Measurements from ENCODE around the gene CCIN. TPM values are rescaled to one million over a fixed set of nuclear protein-coding genes. Genes with fewer than 3 reads are reported as not detected.

The CCIN gene
- total RNA-seq, 2 experiments from 2014 or later = 0.14 to 0.26 TPM

DNA sequence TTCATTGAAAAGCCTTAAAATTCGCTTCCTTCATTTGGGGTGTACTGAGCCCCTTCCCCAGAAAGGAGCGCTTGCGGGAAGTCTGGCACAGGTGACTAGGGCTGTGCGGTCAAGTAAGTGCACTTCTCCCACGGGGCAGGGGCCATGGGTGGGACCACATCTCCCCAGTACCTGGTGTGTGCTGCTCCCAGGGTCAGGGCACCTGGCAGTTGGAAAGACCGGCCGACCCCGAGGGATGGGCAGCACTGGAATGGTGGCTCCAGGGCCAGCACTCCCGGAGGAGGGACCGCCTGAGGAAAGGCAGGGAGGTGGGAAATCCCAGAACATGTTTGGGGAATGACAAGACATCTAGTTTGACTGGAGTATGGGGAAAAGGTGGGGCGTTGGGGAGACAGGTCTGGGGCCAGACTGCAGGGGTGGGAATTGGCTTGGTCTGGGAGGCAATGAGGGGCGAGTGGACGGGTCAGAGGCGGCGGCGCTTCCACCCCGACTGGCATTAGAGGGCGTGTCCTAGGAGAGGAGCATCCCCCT is 33.4 kb upstream of the CCIN start:
- Mint-ChIP-seq H3K27ac (peak overlapping the region; percentile 67), H3K4me1 (peaks cover 44% of the 10 kb centered on the region), H3K36me3 (peaks cover 7% of the 10 kb centered on the region), H3K27me3 (peaks cover 32% of the 10 kb centered on the region), H3K9me3 (no peaks in the 10 kb centered on the region), H3K4me3 (peak overlapping the region; percentile 84)
- POLR2A ChIA-PET = interaction anchor here (0.6 to 2.2 kb wide), 9 partner anchors 12 to 140 kb away, joined by 3 to 24 read pairs (median 5); partner anchors contain the start of gene CLTA
- ATAC-seq (ENCODE audit: low read depth) (no peak), DNase-seq (no peak)

DNA sequence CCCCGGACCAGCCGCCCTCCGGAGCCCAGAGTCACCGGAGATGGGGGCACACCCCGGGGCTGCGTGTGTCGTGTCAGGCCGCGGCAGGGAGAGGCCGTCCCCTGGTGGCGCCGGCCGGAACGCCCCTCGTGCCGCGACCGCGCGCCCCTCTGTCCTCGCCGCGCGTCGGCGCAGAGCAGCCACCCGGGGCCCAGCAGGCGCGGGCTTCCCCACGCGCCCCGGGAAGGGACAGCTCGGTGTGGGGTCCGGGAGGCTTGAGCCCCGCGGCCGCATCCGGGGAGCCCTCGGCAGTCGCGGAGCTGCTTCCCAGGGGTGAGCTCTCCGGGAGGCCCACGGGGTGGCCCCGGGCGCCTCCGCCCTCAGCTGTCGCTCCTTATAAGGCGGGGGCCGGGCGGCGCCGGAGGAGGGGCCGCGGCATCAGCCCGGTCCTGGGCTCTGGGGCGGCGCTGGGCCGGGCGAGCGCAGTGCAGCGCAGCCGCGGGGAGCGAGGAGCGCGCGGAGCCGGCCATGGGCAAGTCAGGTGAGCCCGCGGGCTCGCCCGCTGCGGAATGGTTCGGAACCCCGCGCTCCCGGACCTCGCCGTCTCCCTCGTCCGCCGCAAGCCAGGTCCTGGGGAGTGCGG is 32.8 kb upstream of the CCIN start, which contains the start of gene GLIPR2:
GLIPR2 (plus strand) TSS at position 462 of the 622 bp plus-strand sequence; CDS start at position 508, 46 bp downstream.
- peaks cover 7% of the 10 kb centered on the region for H3K36me3 Mint-ChIP-seq
- POLR2A ChIA-PET = interaction anchor here (0.6 to 2.2 kb wide), 10 partner anchors 12 to 140 kb away, joined by 3 to 24 read pairs (median 4); partner anchors contain the start of gene CLTA
- peak; percentile 97 for ATAC-seq (ENCODE audit: low read depth)

DNA sequence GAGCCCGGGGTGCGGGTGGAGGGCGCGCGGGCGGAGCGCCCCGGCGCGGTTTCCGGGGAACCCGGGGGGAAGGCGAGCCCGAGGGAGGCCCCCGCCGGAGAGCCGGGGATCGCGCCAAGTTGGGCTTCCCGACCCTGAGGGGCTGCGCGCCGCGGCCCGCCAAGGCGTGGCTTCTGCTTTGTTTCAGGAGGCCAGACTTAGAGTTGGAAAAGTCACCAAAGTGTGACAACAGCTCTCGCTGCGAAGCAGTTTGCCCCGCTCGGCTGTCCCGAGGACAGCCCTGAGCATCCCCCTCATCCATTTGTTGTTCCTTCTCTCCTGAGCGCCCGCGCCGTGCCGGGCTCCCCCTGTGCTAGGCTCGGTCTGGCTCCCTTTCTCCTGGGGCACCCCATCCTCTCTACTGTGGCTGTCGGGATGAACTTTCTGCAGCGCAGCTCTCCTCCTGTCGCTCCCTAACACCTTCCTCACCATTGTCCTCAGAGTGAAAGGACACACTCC is 32.2 kb upstream of the CCIN start:
- DNase-seq (no peak), ATAC-seq (ENCODE audit: low read depth) (peak; percentile 36)
- Mint-ChIP-seq H3K27ac (peak overlapping the region; percentile 72), H3K27me3 (peaks cover 27% of the 10 kb centered on the region), H3K4me3 (peak overlapping the region; percentile 96), H3K9me3 (no peaks in the 10 kb centered on the region), H3K4me1 (peaks cover 54% of the 10 kb centered on the region), H3K36me3 (peaks cover 7% of the 10 kb centered on the region)
- POLR2A ChIA-PET = interaction anchor here (0.8 to 2.2 kb wide), 10 partner anchors 10 to 141 kb away, joined by 3 to 24 read pairs (median 4); partner anchors contain the start of gene CLTA

More for the DNA sequence above, 32.8 kb upstream of the CCIN start, which contains the start of gene GLIPR2:
- Mint-ChIP-seq H3K4me3 (peak within 1 kb of the TSS; percentile 96), H3K27ac (peak within 1 kb of the TSS; percentile 72), H3K4me1 (peaks cover 48% of the 10 kb centered on the region), H3K27me3 (peaks cover 29% of the 10 kb centered on the region), H3K9me3 (no peaks in the 10 kb centered on the region)
- DNase-seq = peak; percentile 88

DNA sequence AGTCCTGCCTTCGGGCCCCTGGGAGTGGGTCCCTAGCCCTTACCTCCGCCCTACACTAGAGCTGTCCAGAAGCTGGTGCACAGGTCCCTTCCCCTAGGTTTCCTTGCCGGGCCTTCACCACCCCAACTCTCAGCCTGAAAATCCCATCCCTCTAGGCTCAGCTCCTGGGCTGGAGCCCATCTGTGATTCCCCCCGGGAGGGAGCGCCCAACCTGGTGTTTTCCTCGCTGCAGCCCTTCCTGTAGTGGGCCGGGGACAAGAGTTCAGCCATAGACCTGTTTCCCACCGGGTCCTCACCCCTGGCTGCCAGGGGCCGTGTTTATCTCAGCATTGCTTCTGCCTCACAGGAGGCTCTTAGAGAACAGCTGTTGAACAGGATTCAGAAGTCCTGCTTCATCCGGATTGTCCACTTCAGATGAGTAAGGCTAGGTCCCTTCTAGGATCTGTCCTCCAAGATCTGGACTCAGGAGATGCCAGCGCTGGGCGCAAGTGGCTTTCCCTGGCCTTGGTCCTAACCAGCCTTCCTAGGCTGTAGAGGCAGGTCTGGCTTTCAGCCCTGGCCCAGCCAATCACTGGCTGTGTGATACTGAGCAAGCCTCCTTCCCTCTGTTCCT is 31.7 kb upstream of the CCIN start:
- Mint-ChIP-seq H3K4me3 (peak overlapping the region; percentile 96), H3K4me1 (peaks cover 58% of the 10 kb centered on the region), H3K27ac (peak overlapping the region; percentile 72), H3K27me3 (peaks cover 25% of the 10 kb centered on the region), H3K36me3 (peaks cover 10% of the 10 kb centered on the region), H3K9me3 (no peaks in the 10 kb centered on the region)
- DNase-seq = no peak
- POLR2A ChIA-PET = interaction anchor here (0.8 to 2.2 kb wide), 5 partner anchors 10 to 53 kb away, joined by 3 to 24 read pairs (median 5); partner anchors contain the start of gene CLTA
- ATAC-seq (ENCODE audit: low read depth) = no peak

DNA sequence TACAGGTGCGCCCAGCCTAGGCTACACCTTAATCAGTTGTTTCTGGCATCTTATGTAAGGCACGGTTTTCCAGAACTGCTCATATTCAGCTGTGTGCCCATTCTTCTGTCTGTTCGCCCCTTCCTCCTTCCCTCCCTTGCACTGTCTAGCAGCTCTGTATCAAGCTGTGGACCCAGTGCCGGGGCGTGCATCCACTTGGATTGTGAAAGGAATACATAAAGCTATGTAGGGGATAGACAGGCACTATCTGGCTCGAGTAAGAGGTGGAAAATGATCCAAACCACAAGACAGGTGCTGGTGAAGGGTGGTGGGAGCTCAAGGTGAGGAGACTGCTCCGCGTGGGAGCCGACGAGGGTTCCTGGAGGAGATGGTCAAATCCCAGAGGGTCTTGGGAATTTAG is 30.7 kb upstream of the CCIN start:
- H3K36me3 Mint-ChIP-seq = peaks cover 14% of the 10 kb centered on the region
- peaks cover 22% of the 10 kb centered on the region for H3K27me3 Mint-ChIP-seq
- no peaks in the 10 kb centered on the region for H3K9me3 Mint-ChIP-seq
- no peak for ATAC-seq (ENCODE audit: low read depth)
- no peak for DNase-seq
- POLR2A ChIA-PET = interaction anchor here (0.9 kb wide), 1 partner anchor 12 kb away, joined by 3 read pairs; no protein-coding TSS in a partner anchor
- peak overlapping the region; percentile 96 for H3K4me3 Mint-ChIP-seq
- peak overlapping the region; percentile 53 for H3K27ac Mint-ChIP-seq
- H3K4me1 Mint-ChIP-seq = peaks cover 68% of the 10 kb centered on the region

DNA sequence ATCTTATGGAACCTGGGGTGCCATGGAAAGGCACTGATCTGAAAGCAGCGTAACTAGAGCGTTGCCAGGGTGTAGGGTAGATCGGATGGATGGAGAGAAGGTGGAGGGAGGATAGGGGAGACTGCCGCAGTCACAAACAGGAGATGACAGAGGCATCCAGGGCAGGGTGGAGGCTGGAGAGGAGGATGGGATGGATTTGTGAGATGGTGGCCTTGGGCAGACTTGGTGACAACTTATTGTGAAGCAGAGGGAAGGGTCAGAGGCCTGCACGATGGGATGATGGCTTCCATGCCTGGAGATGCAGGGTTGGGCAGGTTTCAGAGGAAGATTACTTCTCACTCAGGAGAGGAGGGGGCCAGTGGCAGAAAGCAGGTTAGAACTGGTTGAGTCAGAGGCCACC is 30.3 kb upstream of the CCIN start:
- H3K27me3 Mint-ChIP-seq = peaks cover 18% of the 10 kb centered on the region
- POLR2A ChIA-PET = interaction anchor here (0.9 to 1.2 kb wide), 2 partner anchors 12 to 52 kb away, joined by 3 to 4 read pairs; partner anchors contain the start of gene CLTA
- peak overlapping the region; percentile 96 for H3K4me3 Mint-ChIP-seq
- peaks cover 18% of the 10 kb centered on the region for H3K36me3 Mint-ChIP-seq
- no peak for DNase-seq
- ATAC-seq (ENCODE audit: low read depth) = no peak
- H3K27ac Mint-ChIP-seq = peak overlapping the region; percentile 53
- no peaks in the 10 kb centered on the region for H3K9me3 Mint-ChIP-seq
- H3K4me1 Mint-ChIP-seq = peaks cover 72% of the 10 kb centered on the region

DNA sequence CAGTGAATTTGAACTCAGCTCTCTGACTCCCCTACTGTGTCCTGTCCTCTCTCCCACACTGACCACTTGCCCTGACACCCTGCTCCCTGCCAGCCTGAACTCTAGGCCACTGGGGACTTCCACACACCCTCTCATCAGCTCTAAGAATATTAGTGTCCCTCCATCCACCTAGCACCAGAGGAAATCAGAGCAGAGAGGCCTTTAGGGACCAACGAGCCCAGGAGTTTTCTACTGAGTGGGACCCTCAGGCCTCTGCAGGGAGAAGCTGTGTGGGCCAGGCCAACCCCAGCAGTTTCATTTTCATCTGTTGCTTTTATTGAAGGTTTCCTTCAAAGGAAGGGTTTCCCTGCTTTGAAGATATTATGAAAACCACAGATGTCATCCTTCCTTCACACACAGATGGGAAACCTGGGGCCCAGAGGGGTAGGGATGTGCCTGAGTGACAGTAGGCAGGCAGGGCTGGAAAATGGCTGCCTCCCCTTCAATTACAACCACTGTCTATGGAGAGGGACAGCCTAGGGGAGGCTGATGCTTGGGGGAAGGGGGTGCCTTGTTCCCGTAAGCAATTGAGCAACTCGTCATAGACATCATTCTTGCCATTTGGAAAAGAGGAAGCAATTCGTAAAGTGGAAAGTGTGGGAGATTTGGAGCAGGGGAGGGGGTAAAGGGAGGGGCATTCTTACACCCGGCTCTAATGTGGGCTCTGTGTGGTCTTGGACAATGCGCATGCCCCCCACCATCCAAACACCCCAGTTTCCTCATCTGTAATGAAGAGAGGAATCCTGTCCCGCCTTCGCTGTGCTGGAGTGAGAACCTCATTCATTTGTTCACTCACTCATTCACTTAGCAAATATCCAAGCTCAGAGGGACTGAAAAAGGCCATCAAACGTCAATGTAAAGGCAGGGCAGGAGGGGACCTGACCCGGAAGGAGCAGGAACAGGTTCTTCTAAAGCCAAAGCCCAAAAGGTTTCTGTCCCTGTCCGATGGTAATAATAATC is 28.8 kb upstream of the CCIN start:
- peak; percentile 8 for ATAC-seq (ENCODE audit: low read depth)
- no peak for DNase-seq
- Mint-ChIP-seq H3K4me3 (peak overlapping the region; percentile 96), H3K27me3 (peaks cover 7% of the 10 kb centered on the region), H3K36me3 (peaks cover 31% of the 10 kb centered on the region), H3K27ac (peak overlapping the region; percentile 85), H3K9me3 (peaks cover 1% of the 10 kb centered on the region), H3K4me1 (peaks cover 86% of the 10 kb centered on the region)
- POLR2A ChIA-PET = interaction anchor here (1.0 to 1.5 kb wide), 5 partner anchors 8 to 50 kb away, joined by 3 to 18 read pairs (median 4); partner anchors contain the start of gene CLTA

DNA sequence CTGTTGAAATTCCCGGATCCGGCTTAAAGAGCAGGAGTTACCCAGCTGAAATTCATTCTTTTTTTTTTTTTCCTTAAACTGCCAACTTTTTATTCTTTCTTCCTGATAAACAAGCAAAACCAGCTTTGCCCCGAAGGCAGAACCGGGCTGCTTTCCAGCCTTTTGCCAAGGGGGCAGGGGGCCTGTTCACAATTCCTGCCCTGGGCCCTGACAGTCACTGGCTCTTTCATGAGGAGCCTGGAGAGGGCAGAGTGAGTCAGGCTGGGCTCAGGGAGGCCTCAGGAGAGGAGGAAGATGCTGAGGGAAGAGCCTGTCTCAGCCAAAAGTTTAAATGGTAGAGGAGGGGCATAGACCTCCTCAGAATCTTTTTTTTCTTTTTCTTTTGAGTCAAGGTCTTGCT is 27.9 kb upstream of the CCIN start:
- POLR2A ChIA-PET = no interaction called here
- Mint-ChIP-seq H3K27ac (peak overlapping the region; percentile 85), H3K4me1 (peaks cover 87% of the 10 kb centered on the region), H3K36me3 (peaks cover 40% of the 10 kb centered on the region), H3K27me3 (no peaks in the 10 kb centered on the region), H3K4me3 (peak overlapping the region; percentile 96), H3K9me3 (peaks cover 9% of the 10 kb centered on the region)
- DNase-seq = no peak
- ATAC-seq (ENCODE audit: low read depth) = no peak

DNA sequence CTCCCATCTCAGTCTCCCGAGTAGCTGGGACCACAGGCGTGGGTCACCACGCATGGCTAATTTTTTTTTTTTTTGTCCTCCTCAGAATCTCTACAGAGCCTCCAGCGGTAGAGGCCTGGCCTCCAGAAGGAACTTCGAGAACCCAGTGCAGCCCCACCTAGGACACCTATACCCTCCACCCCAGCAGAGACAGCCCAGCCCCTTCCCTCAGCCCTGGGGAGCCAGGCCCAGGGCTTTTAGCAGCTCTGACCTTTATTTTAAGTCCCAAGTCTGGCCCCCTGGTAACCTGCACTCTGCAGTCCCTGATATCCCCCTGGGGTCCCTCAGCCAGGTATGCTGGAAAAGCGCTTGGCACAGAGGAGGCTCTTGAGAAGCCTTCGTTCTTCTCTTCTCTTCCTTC is 27.4 kb upstream of the CCIN start:
- Mint-ChIP-seq H3K4me1 (peaks cover 89% of the 10 kb centered on the region), H3K4me3 (peak overlapping the region; percentile 52), H3K36me3 (peaks cover 42% of the 10 kb centered on the region), H3K27me3 (no peaks in the 10 kb centered on the region), H3K9me3 (peaks cover 11% of the 10 kb centered on the region), H3K27ac (peak overlapping the region; percentile 67)
- no peak for DNase-seq
- ATAC-seq (ENCODE audit: low read depth) = no peak
- POLR2A ChIA-PET = no interaction called here

DNA sequence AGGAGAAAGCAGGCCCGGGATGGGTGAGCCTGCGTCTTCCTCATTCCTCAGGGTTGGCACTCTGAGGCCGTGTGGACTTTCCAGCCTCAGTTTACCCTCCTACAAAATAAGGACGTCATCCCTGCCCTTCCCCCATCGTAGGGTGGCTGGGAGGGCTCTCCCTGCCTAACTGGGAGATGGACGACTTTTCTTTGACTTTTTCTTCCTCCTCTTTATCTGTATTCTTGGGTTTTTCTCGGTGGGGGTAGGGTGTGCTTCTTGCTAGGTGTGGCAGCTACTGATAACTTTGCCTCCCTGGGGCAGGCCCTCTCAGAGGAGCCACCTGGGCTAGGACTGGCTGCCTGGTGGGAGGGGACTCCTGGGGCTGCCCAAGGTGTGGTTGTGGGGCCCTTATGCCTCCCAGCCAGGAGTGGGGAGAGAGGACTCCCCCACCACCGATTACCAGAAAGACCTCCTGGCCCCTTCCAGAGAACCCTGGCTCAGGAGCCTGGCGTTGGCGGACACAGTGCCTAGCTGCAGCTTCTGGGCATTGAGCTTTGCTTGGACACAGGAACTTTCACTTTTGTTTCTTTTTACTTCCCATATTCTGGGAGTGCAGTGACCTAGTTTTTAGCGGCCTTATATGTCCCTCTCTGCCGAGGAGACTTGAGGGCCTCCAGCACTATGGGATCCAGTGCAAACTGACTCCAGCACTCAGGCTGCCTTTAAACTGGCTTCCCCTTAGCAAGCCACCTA is 26.5 kb upstream of the CCIN start:
- Mint-ChIP-seq H3K4me3 (peak overlapping the region; percentile 84), H3K36me3 (peaks cover 50% of the 10 kb centered on the region), H3K4me1 (peaks cover 89% of the 10 kb centered on the region), H3K27ac (peak overlapping the region; percentile 96), H3K9me3 (peaks cover 11% of the 10 kb centered on the region), H3K27me3 (no peaks in the 10 kb centered on the region)
- POLR2A ChIA-PET = interaction anchor here (0.7 to 1.4 kb wide), 4 partner anchors 8 to 48 kb away, joined by 3 to 6 read pairs (median 5); partner anchors contain the start of gene CLTA
- no peak for DNase-seq
- ATAC-seq (ENCODE audit: low read depth) = no peak

DNA sequence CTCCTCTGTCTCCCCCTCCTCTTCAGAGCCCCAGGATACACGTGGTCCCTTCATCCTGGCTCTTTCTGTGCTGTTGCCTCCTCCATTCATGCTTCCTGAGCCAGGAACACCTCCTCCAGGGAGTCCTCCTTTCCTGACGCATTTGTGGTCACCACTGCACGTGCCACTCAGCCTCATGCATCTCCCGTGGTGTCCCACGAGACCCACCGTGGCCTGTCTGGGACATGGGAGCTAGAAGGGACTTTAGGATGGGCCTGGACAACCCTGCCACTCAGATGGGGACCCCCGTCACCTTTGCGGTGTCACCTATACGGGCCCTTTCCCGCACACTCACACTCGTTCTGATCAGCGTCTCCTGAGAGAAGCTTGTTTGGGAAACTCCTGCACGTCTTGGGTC is 25.9 kb upstream of the CCIN start:
- Mint-ChIP-seq H3K4me3 (peak overlapping the region; percentile 84), H3K4me1 (peaks cover 90% of the 10 kb centered on the region), H3K27me3 (no peaks in the 10 kb centered on the region), H3K9me3 (peaks cover 11% of the 10 kb centered on the region), H3K36me3 (peaks cover 53% of the 10 kb centered on the region), H3K27ac (peak overlapping the region; percentile 96)
- POLR2A ChIA-PET = interaction anchor here (0.9 to 2.5 kb wide), 5 partner anchors 8 to 47 kb away, joined by 3 to 13 read pairs (median 6); partner anchors contain the start of gene CLTA
- no peak for ATAC-seq (ENCODE audit: low read depth)
- DNase-seq = no peak
